ENCODE measurements around the gene CCDC141. TPM values are rescaled to one million over a fixed set of nuclear protein-coding genes. Genes with fewer than 3 reads are reported as not detected.
"Not testable (repeated sequence)": the region's sequence is repeated elsewhere in the genome, so short reads cannot be mapped to it uniquely, and the experiment has no call there.

Gene CCDC141
- total RNA-seq, 1 donor from 2014 or later: 3.6 TPM

DNA sequence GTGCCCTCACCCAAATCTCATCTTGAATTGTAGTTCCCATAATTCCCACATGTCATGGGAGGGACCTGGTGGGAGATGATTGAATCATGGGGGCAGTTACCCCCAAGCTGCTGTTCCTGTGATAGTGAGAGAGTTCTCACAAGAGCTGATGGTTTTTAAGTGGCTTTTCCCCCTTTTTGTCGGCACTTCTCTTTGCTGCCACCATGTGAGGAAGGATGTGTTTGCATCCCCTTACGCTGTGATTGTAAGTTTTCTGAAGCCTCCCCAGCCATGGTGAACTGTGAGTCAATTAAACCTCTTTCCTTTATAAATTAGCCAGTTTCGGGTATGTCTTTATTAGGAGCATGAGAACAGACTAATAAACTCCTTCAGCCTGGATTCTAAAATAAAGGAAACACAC is 57.2 kb downstream of the CCDC141 start:
- H3K27me3 Mint-ChIP-seq (ENCODE audit: low read depth); H3K9me3 Mint-ChIP-seq; DNase-seq (ENCODE audit: low spot score); H3K27ac Mint-ChIP-seq; intact Hi-C loops (cut with micrococcal nuclease); H3K36me3 Mint-ChIP-seq (ENCODE audit: low read depth); H3K4me3 Mint-ChIP-seq (ENCODE audit: low read depth); H3K4me1 Mint-ChIP-seq (ENCODE audit: low read depth): not testable (repeated sequence)

DNA sequence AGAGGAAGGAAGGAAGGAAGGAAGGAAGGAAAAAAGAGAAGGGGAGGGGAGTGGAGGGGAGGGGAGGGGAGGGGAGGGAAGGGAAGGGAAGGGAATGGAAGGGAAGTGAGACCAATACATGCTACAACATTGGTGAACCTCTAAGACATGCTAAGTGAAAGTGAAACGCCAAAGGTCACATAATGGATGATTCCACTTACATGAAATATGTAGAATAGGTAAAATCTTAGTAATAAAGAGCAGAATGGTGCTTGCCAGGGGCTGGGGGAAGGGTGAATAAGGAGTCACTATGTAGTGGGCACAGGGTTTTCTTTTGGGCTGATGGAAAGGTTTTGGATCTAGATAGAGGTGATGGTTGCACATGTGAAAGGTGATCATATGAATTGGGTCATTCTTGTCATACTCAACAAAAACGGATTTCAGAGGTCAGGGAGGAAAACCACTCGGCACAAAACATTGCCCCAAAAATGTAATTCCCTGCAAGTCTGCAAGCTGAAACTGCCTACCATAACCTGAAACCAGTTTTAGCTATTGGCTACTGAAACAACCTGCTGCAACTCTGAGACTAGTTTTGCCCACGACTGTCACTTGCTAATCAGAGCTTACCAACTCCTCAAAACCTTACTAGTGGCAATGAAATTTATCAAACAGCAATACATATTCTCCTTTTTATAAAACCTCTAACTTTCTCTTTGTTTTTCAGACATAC is 59.2 kb downstream of the CCDC141 start:
- no peaks in the 10 kb centered on the region for H3K27me3 Mint-ChIP-seq (ENCODE audit: low read depth)
- H3K4me1 Mint-ChIP-seq (ENCODE audit: low read depth): peaks cover 9% of the 10 kb centered on the region
- no peak for DNase-seq (ENCODE audit: low spot score)
- no peaks in the 10 kb centered on the region for H3K36me3 Mint-ChIP-seq (ENCODE audit: low read depth)
- no peak overlapping the region for H3K4me3 Mint-ChIP-seq (ENCODE audit: low read depth)
- intact Hi-C loops (cut with micrococcal nuclease): no loop called here
- no peak overlapping the region for H3K27ac Mint-ChIP-seq
- peaks cover 4% of the 10 kb centered on the region for H3K9me3 Mint-ChIP-seq

DNA sequence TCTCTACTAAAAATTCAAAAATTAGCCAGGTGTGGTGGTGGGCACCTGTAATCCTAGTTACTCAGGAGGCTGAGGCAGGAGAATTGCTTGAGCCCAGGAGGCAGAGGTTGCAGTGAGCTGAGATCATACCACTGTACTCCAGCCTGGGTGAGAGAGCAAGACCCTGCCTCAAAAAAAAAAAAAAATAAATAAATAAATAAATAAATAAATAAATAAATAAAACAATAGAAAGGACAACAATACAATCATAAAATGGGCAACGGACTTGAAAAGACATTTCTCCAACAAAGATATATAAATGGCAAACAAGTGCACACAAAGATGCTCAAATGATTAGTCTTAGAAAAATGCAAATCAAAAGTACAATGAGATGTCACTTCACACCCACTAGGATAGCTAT is 60.5 kb downstream of the CCDC141 start:
- H3K4me1 Mint-ChIP-seq (ENCODE audit: low read depth); H3K27me3 Mint-ChIP-seq (ENCODE audit: low read depth); H3K36me3 Mint-ChIP-seq (ENCODE audit: low read depth); H3K9me3 Mint-ChIP-seq; DNase-seq (ENCODE audit: low spot score); H3K4me3 Mint-ChIP-seq (ENCODE audit: low read depth); H3K27ac Mint-ChIP-seq; intact Hi-C loops (cut with micrococcal nuclease): not testable (repeated sequence)

DNA sequence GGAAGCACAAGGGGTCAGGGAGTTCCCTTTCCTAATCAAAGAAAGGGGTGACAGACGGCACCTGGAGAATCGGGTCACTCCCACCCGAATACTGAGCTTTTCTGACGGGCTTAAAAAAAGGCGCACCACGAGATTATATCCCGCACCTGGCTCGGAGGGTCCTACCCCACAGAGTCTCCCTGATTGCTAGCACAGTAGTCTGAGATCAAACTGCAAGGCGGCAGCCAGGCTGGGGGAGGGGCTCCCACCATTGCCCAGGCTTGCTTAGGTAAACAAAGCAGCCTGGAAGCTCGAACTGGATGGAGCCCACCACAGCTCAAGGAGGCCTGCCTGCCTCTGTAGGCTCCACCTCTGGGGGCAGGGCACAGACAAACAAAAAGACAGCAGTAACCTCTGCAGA is 67.3 kb downstream of the CCDC141 start:
- H3K4me1 Mint-ChIP-seq (ENCODE audit: low read depth); H3K36me3 Mint-ChIP-seq (ENCODE audit: low read depth); H3K4me3 Mint-ChIP-seq (ENCODE audit: low read depth); H3K9me3 Mint-ChIP-seq; H3K27ac Mint-ChIP-seq; H3K27me3 Mint-ChIP-seq (ENCODE audit: low read depth); intact Hi-C loops (cut with micrococcal nuclease); DNase-seq (ENCODE audit: low spot score): not testable (repeated sequence)

DNA sequence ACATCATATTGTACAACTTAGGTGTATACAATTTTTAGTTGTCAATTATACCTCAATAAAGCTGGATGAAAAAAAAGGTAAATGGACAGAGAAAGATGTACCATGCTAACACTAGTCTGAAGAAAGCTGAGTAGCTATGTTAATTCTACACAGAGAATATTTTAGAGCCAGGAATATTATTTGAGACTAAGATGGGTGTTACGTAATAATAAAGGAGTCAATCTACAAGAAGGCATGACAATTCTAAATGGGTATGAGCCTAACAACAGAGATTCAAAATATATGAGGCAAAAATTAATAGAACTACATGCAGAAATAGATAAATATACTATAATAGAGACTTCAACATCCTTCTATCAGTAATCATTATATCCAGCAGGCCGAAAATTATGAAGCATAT is 69.1 kb downstream of the CCDC141 start:
- no peaks in the 10 kb centered on the region for H3K36me3 Mint-ChIP-seq (ENCODE audit: low read depth)
- intact Hi-C loops (cut with micrococcal nuclease): no loop called here
- H3K27me3 Mint-ChIP-seq (ENCODE audit: low read depth): no peaks in the 10 kb centered on the region

DNA sequence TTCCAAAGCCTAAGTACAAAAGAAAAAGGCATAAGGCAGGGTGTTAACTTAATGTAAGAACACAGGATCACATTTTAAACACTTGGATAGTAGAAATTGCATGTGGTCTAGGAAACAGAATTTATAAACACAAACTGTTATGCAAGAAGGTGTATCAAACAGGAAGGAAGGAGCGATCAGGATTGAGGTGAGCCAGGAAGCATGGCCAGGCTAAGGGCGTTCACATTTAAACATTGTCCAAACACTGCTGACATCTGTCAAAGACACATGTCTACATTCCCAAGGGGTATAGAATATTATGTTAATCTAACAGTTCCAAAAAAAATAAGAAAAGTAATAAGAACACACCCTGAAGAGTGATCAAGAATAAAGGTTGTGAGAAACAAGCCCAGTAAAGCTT is 71.3 kb downstream of the CCDC141 start:
- Mint-ChIP-seq H3K36me3 (ENCODE audit: low read depth) (no peaks in the 10 kb centered on the region), H3K27me3 (ENCODE audit: low read depth) (no peaks in the 10 kb centered on the region), H3K4me3 (ENCODE audit: low read depth) (no peak overlapping the region), H3K4me1 (ENCODE audit: low read depth) (no peaks in the 10 kb centered on the region), H3K27ac (no peak overlapping the region), H3K9me3 (no peaks in the 10 kb centered on the region)
- no peak for DNase-seq (ENCODE audit: low spot score)
- intact Hi-C loops (cut with micrococcal nuclease): no loop called here

More for the DNA sequence above, 69.1 kb downstream of the CCDC141 start:
- Mint-ChIP-seq H3K4me1 (ENCODE audit: low read depth) (no peaks in the 10 kb centered on the region), H3K9me3 (no peaks in the 10 kb centered on the region), H3K27ac (no peak overlapping the region), H3K4me3 (ENCODE audit: low read depth) (no peak overlapping the region)
- DNase-seq (ENCODE audit: low spot score): no peak

DNA sequence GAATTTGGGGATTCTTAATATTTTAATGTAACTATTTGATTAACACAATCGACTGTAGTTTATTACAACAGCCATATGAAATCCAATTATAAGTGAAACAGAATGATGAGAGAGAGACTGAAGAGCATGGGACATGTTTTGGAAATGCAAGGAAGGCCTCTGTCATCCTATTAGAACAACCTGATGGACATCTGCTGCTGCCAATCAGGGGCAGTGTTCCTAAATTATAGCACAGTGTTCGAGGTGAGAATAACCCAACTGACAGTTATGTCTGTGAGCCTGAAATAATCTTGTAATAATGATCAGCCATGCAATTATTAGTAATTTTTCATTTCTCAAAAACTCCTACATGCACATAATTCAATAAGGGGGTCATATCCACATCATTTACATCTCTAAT is 73.6 kb downstream of the CCDC141 start:
- no peak overlapping the region for H3K27ac Mint-ChIP-seq
- no peak overlapping the region for H3K4me3 Mint-ChIP-seq (ENCODE audit: low read depth)
- no peaks in the 10 kb centered on the region for H3K9me3 Mint-ChIP-seq
- H3K4me1 Mint-ChIP-seq (ENCODE audit: low read depth): no peaks in the 10 kb centered on the region
- intact Hi-C loops (cut with micrococcal nuclease): no loop called here
- no peaks in the 10 kb centered on the region for H3K27me3 Mint-ChIP-seq (ENCODE audit: low read depth)
- H3K36me3 Mint-ChIP-seq (ENCODE audit: low read depth): no peaks in the 10 kb centered on the region
- DNase-seq (ENCODE audit: low spot score): no peak

DNA sequence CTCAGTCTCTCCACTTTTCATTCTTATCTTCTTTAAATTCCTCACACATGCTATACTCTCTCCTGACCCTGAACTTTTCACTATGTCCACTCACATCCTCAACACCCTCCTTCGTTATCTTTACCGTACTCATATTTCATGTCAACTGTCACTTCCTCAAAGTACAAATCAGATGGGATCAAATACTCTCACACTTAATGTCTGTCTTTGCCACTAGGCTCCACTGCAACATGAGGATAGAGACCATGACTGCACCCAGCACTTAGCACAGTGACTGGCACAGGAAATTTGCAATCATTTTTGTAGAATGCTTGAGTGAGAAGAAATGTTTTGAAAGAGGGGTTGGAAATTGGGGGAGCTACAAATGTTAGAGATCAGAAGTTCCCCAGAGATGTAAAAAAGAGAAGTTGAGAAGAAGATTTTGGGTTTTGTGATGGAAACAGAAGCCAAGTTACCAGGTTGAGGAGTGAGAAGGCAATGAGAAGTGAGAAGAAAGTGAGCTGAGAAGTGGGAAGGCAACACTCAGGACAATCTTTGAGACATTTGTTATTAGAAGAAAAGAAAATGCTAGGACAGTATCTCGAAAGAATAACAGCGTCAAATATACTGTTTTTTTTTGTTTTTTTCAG is 87.0 kb downstream of the CCDC141 start:
- Mint-ChIP-seq H3K36me3 (ENCODE audit: low read depth) (peaks cover 5% of the 10 kb centered on the region), H3K27me3 (ENCODE audit: low read depth) (no peaks in the 10 kb centered on the region), H3K9me3 (no peaks in the 10 kb centered on the region), H3K4me1 (ENCODE audit: low read depth) (no peaks in the 10 kb centered on the region), H3K4me3 (ENCODE audit: low read depth) (no peak overlapping the region), H3K27ac (no peak overlapping the region)
- intact Hi-C loops (cut with micrococcal nuclease): no loop called here
- no peak for DNase-seq (ENCODE audit: low spot score)

DNA sequence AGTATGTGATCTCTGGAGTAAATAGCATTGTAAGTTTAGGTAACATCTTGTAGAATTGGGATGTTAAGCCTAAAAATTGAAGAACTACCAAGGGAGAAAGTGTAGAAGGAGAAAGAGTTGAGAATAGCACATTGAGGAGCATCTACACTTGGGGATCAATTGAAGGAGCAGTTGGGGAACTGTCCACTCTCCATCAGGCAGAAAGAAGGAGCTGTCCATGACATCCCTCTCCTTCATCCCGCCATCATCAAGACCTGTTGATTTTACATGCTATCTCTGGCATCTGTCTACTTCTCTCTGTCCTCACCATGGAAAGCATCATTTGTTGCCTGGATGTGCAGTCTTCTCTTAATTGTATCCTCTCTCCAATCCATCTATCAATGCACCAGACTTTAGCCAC is 87.8 kb downstream of the CCDC141 start:
- no peak for DNase-seq (ENCODE audit: low spot score)
- intact Hi-C loops (cut with micrococcal nuclease): no loop called here
- peaks cover 5% of the 10 kb centered on the region for H3K36me3 Mint-ChIP-seq (ENCODE audit: low read depth)
- no peaks in the 10 kb centered on the region for H3K4me1 Mint-ChIP-seq (ENCODE audit: low read depth)
- no peak overlapping the region for H3K4me3 Mint-ChIP-seq (ENCODE audit: low read depth)
- no peaks in the 10 kb centered on the region for H3K9me3 Mint-ChIP-seq
- no peaks in the 10 kb centered on the region for H3K27me3 Mint-ChIP-seq (ENCODE audit: low read depth)
- H3K27ac Mint-ChIP-seq: no peak overlapping the region

DNA sequence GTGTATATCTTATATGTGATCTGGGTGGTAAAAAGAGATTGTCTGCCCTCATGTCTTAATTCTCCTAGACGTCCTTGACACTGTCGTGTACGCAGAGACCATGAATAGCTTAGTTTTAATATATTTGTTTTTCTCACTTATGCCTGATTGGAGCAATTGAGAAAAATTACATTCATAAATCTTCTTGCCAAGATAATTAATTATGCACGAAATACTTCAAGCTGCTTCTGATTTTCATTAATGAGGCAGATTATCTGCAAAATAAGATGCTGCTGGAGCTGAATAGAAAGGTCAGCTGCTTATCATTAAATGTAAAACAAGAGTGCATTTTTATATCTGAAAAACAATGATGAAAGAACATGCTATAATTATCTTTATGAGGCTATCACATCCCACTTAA is 95.9 kb downstream of the CCDC141 start:
- no peak for DNase-seq (ENCODE audit: low spot score)
- Mint-ChIP-seq H3K4me1 (ENCODE audit: low read depth) (peaks cover 7% of the 10 kb centered on the region), H3K27me3 (ENCODE audit: low read depth) (no peaks in the 10 kb centered on the region), H3K9me3 (no peaks in the 10 kb centered on the region), H3K36me3 (ENCODE audit: low read depth) (no peaks in the 10 kb centered on the region), H3K4me3 (ENCODE audit: low read depth) (no peak overlapping the region), H3K27ac (no peak overlapping the region)
- intact Hi-C loops (cut with micrococcal nuclease): no loop called here

DNA sequence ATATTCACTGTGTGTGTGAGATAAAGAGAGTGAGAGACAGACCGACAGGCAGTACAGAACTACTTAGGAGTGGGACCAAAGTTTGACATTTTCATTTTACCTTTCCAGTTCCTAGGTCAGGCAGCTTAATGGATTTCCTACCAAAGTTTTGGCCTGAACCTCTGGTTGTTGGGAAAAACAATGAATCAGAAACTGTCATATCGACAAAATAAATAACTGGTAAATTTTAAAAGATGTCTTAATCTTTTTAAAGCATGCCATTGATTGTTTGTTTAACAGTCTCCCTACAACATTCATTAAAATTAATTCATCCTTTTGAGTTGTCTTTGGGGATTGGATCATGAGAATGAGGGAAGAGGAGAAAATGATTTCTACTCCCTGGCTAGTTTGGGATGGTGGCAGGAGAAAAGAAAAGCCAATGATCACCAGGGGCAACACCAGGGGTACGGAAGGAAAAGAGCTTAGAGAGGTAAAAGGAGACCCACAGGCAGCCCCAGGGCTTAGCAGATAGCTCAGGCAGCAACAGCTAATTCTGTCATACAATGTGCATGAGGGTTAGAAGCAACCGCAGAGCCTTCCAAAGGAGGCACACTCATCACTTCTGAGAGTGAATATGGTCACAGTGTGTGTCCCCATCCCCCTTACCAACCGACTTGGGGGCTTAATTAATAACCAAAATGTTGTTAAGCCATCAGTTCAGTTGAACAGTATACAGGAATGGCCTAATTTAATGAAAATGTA is 98.5 kb downstream of the CCDC141 start:
- H3K9me3 Mint-ChIP-seq: no peaks in the 10 kb centered on the region
- no peak for DNase-seq (ENCODE audit: low spot score)
- no peak overlapping the region for H3K4me3 Mint-ChIP-seq (ENCODE audit: low read depth)
- H3K27ac Mint-ChIP-seq: no peak overlapping the region
- H3K27me3 Mint-ChIP-seq (ENCODE audit: low read depth): no peaks in the 10 kb centered on the region
- intact Hi-C loops (cut with micrococcal nuclease): no loop called here
- peaks cover 7% of the 10 kb centered on the region for H3K4me1 Mint-ChIP-seq (ENCODE audit: low read depth)
- no peaks in the 10 kb centered on the region for H3K36me3 Mint-ChIP-seq (ENCODE audit: low read depth)

DNA sequence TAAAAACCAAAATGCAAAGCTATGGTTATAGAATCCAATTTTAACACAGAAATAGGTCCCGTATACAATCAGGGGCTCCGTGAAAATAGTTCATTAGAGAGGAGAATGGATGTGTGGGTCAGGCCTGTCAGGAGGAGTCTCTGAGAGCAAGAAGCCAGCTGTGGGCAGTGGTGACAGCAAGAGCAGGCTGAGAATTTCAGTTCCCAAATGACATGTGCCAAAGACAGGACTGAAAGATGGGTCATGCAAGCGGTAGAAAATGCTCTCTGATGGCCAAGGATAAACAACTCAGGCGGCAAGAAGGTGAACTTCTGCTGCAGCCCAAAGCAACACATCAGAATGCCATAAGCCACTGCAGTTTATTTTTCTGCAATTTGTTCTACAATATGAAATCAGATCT is 100.4 kb downstream of the CCDC141 start:
- H3K4me1 Mint-ChIP-seq (ENCODE audit: low read depth): peaks cover 7% of the 10 kb centered on the region
- H3K27me3 Mint-ChIP-seq (ENCODE audit: low read depth): no peaks in the 10 kb centered on the region
- no peak overlapping the region for H3K27ac Mint-ChIP-seq
- no peak overlapping the region for H3K4me3 Mint-ChIP-seq (ENCODE audit: low read depth)
- intact Hi-C loops (cut with micrococcal nuclease): no loop called here
- H3K36me3 Mint-ChIP-seq (ENCODE audit: low read depth): no peaks in the 10 kb centered on the region
- no peaks in the 10 kb centered on the region for H3K9me3 Mint-ChIP-seq
- DNase-seq (ENCODE audit: low spot score): no peak

DNA sequence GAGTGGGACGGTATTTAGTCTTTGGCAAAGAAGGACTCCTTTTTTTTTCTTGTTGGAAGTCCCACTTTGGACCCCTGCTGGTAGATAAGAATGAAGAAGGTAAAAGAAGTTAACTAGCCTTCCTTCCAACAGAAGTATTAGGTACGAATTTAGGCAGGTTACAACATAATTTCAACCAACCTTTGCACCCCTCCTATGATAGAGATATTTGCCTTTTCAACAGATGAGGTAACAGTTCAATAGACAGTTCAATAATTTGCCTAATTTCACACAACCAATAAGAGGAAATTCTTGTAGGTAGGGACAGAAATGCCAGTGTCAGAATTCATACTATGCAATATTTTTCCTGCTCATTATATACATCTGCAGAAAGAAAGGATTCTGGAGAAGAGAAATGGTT is 100.8 kb downstream of the CCDC141 start:
- Mint-ChIP-seq H3K27me3 (ENCODE audit: low read depth) (no peaks in the 10 kb centered on the region), H3K36me3 (ENCODE audit: low read depth) (no peaks in the 10 kb centered on the region), H3K4me3 (ENCODE audit: low read depth) (no peak overlapping the region), H3K27ac (no peak overlapping the region), H3K9me3 (no peaks in the 10 kb centered on the region), H3K4me1 (ENCODE audit: low read depth) (peaks cover 7% of the 10 kb centered on the region)
- intact Hi-C loops (cut with micrococcal nuclease): no loop called here
- DNase-seq (ENCODE audit: low spot score): no peak

Measured in activated T-helper 2 cell treated with anti-CD3 and anti-CD28 coated beads, Interferon-gamma antibody, Interleukin-2, Interleukin-4, amounts not matched to agents 10 μg/mL and 5 μg/mL and 100 μg/mL, durations not matched to agents 14 hours and 24 hours and 36 hours (primary cell).